ACC112 (cell line): Measurements from ENCODE around the gene ZFHX3.

ENCODE experiments used
- H2AFZ ChIP-seq: fragments of 200-600 bp; sonication (generic); one replicate; pipeline ENCODE4 v1.6.0; 2017; ENCODE audit warnings: antibody characterized with exemption, low read length; ENCODE audit not compliant: unreplicated experiment
- H3K27ac ChIP-seq: fragments of 200-600 bp; sonication (generic); 2 replicates; pipeline ENCODE4 v1.5.1; 2014; ENCODE audit warnings: low read depth, mild to moderate bottlenecking, antibody characterized with exemption, low read length, moderate library complexity
- H3K27me3 ChIP-seq: fragments of 200-600 bp; sonication (generic); 2 replicates; pipeline ENCODE4 v1.6.1; 2014; ENCODE audit warnings: mild to moderate bottlenecking, antibody characterized with exemption, low read length, moderate library complexity, mixed read lengths; ENCODE audit not compliant: insufficient read depth
- H3K36me3 ChIP-seq: fragments of 200-600 bp; sonication (generic); 2 replicates; pipeline ENCODE4 v1.6.1; 2016; ENCODE audit warnings: mild to moderate bottlenecking, antibody characterized with exemption, low read length, moderate library complexity, mixed read lengths; ENCODE audit not compliant: insufficient read depth
- H3K4me1 ChIP-seq: fragments of 200-600 bp; sonication (generic); one replicate; pipeline ENCODE4 v1.6.1; 2016; ENCODE audit warnings: low read length, mixed read lengths; ENCODE audit not compliant: insufficient read depth, unreplicated experiment, control insufficient read depth
- H3K4me3 ChIP-seq: fragments of 200-600 bp; sonication (generic); 2 replicates; pipeline ENCODE4 v1.5.1; 2014; ENCODE audit warnings: mild to moderate bottlenecking, low read depth, low read length
- H3K79me2 ChIP-seq: fragments of 200-600 bp; sonication (generic); one replicate; pipeline ENCODE4 v1.6.0; 2016; ENCODE audit warnings: low read length; ENCODE audit not compliant: control insufficient read depth, unreplicated experiment, insufficient read depth

ZFHX3 gene

DNA sequence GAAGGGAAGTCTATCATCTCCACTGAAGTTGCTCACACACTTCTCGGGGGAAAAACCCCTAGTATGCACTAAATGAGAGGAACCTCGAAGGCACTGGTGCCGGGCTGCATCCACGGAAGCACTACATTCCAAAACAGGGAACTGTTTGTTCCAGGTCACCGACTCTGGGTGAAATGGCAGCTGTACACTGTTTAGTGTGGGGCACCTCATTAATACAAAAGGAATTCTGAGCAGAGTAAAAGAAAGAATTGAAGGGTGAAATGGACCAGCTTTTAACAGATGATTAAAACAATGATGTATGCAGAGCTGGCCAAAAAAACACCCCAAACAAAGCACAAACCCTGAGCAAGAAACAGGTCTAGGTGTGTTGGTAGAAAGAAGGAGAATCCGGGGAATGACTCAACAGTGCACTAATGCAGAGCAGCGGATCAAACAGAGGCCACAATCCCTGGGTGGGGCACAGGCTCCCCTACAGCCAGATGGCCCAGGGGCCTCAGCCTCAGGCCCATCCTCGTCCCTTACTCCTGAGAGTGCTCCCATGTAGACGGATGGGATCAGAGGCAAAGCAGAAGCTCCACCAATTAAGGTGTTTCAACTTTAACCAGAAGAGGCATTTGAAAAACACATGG lies 161.5 kb downstream of the ZFHX3 start:
- H3K36me3 ChIP-seq, result peaks cover 17% of the 10 kb centered on the region
- H3K4me1 ChIP-seq, result peaks cover 13% of the 10 kb centered on the region
- H2AFZ ChIP-seq, result no peak overlapping the region
- H3K4me3 ChIP-seq, result no peak overlapping the region
- no peaks in the 10 kb centered on the region for H3K27me3 ChIP-seq
- no peak overlapping the region for H3K27ac ChIP-seq
- H3K79me2 ChIP-seq, result peaks cover 7% of the 10 kb centered on the region

DNA sequence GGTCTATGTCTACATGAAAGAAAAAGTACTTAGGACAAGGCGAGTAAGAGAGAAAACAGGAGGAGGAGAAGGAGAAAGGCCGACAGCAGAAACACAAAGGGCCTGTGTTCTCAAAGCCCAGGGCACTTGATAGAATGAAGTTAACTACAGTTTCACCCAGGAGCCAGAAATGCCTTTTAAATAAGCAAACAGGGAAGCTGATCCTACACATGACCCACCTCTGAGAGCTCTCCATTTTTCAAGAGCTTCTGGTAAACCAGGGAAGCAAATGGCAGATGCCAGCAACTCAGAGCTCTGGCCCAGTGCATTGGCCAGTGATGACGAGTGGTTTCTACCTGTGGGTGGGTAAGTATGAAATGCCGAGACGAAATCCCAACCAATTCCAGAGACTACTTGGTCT lies 163.4 kb downstream of the ZFHX3 start:
- Histone ChIP-seq H3K79me2 (peaks cover 3% of the 10 kb centered on the region), H2AFZ (no peak overlapping the region), H3K27me3 (no peaks in the 10 kb centered on the region), H3K27ac (peak overlapping the region; percentile 45), H3K4me3 (no peak overlapping the region), H3K36me3 (peaks cover 13% of the 10 kb centered on the region), H3K4me1 (peaks cover 13% of the 10 kb centered on the region)

DNA sequence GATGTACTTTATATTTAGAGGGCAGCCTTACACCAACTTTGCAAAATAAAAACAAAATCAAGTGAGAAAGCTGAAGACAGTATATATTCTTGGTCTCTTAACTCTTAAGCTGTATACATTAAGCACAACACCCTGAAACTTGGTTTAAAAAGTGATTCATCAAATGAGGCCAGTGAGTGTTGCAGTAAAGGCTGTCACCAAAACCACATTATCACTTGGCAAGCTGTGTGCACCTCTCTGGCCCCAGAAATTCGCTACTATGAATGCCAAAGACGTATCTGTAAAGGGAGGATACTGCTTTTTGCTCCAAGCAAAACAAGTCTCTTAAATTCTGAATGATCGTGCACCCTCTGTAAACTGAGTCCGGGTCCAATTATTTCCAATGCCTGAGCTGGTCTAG lies 163.9 kb downstream of the ZFHX3 start:
- Histone ChIP-seq H3K27me3 (no peaks in the 10 kb centered on the region), H3K27ac (peak overlapping the region; percentile 45), H3K4me3 (no peak overlapping the region), H3K79me2 (peaks cover 5% of the 10 kb centered on the region), H2AFZ (no peak overlapping the region), H3K4me1 (peaks cover 13% of the 10 kb centered on the region), H3K36me3 (peaks cover 13% of the 10 kb centered on the region)

DNA sequence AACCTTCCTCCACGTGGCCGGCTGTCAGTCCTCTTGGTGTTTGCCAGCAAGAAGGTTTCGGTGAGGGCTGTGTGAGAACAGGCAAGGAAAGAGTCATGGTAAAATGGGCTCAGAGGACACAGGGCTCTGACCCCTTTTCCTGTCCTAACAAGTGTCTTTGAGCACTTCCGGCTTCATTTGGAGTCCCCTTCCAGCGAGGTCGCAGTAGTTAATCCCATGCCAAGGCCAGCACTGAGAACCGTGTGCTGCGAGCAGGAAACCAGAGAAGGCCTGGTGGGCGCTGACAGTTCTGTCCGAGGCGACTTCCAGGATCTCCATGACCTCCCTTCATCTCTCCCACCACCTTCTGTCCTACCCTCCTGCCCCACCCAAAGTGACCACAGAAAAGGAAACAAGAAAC lies 168.1 kb downstream of the ZFHX3 start:
- H2AFZ ChIP-seq, result no peak overlapping the region
- H3K4me1 ChIP-seq, result peaks cover 54% of the 10 kb centered on the region
- H3K27me3 ChIP-seq, result no peaks in the 10 kb centered on the region
- H3K79me2 ChIP-seq, result peaks cover 15% of the 10 kb centered on the region
- H3K4me3 ChIP-seq, result no peak overlapping the region
- H3K27ac ChIP-seq, result no peak overlapping the region
- H3K36me3 ChIP-seq, result no peaks in the 10 kb centered on the region

DNA sequence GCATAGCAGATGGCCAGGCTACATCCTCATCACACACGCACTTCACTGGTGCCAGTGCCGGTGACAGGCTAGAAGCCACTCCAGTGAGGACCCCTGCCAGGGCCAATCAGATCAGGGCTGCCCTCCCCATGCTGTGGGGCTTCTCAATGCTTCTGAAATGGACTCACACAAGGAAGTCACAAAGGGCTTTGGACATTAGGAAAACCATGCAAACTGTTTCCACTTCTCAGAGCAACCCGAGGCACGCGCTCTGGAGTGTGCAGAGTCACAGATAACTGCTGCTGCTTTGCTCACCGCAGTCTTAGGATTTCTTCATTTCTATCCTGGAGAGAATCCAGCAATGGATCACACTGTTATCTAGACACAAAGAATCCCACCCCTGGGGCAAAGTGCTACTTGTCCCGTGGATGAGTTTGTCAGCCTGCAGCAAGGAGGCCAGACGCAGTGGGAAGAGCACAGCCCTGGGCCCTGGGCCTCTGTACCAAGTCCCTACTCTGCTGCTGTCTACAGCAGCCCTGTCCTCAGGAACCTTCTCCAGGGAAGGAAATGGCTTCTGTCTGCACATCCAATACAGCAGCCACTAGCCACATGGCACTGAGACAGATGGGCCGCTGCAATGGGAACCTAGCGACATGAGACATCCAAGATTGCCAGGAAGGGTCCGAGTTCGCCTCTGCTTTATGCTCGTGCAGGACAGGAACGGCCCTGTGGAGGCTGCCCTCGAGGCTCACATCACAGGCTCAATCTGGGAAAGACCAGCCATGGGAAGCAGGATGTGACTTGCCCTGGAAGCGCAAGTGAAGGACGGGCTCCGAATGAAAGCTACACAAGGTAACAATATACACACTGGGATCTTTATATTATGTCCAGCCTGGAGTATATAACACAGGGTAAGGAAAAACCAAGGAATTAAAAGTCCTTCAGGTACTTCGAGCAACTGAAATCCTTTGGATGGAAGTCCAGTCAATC lies 169.3 kb downstream of the ZFHX3 start:
- H3K4me3 ChIP-seq, result no peak overlapping the region
- H3K27ac ChIP-seq, result peak overlapping the region; percentile 99

DNA sequence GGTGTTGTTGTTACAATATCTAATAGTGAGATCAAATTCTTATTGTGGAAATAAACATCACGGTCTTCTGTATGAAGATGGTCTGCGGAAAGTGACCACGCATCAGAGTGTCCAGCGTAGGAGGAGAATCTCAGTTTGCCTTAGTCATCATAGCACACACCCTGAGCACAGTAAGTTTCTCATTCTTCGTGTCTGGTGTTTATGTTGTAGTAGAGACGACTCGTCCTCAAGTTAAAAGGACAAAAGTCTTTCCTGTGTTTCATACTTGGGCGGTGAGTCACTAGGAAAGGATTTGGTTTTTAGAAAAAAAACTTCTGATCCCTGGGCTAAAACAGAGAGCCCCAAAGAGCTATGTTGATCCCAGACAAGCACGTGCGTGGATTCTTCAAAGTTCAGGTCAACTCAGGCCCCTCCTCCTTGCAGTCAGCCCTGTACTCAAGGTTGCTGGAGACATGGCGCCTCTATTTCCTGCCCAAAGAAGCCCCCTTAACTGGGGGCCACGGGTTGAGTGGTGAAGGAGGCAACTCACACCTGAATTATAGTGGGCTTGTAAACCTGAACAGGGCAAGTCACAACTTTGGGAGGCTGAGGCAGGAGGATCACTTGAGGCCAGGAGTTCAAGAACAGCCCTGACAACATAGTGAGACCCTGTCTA lies 170.4 kb downstream of the ZFHX3 start:
- H2AFZ ChIP-seq, result no peak overlapping the region
- H3K27ac ChIP-seq, result peak overlapping the region; percentile 99
- H3K27me3 ChIP-seq, result no peaks in the 10 kb centered on the region
- H3K4me1 ChIP-seq, result peaks cover 42% of the 10 kb centered on the region
- peaks cover 16% of the 10 kb centered on the region for H3K79me2 ChIP-seq
- peak overlapping the region; percentile 46; the same call in 1 of the 2 replicates for H3K4me3 ChIP-seq
- H3K36me3 ChIP-seq, result no peaks in the 10 kb centered on the region

More for the DNA sequence above, 169.3 kb downstream of the ZFHX3 start:
- no peak overlapping the region for H2AFZ ChIP-seq
- peaks cover 44% of the 10 kb centered on the region for H3K4me1 ChIP-seq
- no peaks in the 10 kb centered on the region for H3K36me3 ChIP-seq
- peaks cover 19% of the 10 kb centered on the region for H3K79me2 ChIP-seq
- no peaks in the 10 kb centered on the region for H3K27me3 ChIP-seq

DNA sequence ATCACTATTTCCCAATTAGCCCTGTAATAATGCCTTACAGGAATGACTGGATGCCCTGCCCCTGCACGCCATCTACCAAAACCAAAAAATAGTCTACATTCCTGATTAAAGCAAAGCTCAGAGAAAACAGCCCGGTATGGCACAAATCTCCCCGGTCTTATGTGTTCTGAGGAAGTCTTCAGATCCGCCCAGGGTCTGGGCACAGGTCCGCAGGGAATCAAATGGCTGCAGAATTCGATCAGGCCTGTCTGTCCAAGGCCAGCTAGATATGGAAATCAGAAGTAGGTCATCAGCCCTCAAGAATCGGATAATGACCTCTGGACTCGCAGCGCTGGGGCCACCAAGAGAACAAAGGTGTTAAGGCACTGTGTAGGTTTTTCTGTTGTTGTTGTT lies 171.0 kb downstream of the ZFHX3 start:
- H3K4me1 ChIP-seq, result peaks cover 42% of the 10 kb centered on the region
- peak overlapping the region; percentile 46; the same call in 1 of the 2 replicates for H3K4me3 ChIP-seq
- peaks cover 15% of the 10 kb centered on the region for H3K79me2 ChIP-seq
- H3K36me3 ChIP-seq, result no peaks in the 10 kb centered on the region
- peak overlapping the region; percentile 99 for H3K27ac ChIP-seq
- no peaks in the 10 kb centered on the region for H3K27me3 ChIP-seq
- no peak overlapping the region for H2AFZ ChIP-seq

DNA sequence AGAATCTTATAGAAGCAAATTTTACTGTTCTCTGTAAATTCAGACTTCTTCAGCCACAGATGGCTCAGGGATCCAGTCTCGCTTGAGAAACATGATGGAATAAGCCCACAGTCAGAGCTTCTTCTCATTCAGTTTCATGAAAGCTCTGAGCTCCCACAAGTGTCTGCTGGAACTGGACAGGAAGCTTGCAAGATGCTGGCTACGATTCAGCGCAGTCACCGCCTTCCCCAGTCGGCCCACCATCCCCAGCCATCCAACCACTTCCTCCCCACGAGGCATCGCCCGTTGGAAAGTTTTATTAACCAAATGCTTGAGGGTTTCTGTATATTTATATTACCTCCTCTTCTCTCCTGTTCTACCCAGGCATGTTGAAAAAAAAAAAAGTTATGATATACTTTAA lies 171.7 kb downstream of the ZFHX3 start:
- Histone ChIP-seq H3K79me2 (peaks cover 15% of the 10 kb centered on the region), H3K27me3 (no peaks in the 10 kb centered on the region), H3K27ac (peak overlapping the region; percentile 99), H3K36me3 (no peaks in the 10 kb centered on the region), H2AFZ (no peak overlapping the region), H3K4me3 (0 out of 2 replicates have a peak overlapping the region, but pooled peaks have one; percentile 14), H3K4me1 (peaks cover 42% of the 10 kb centered on the region)

DNA sequence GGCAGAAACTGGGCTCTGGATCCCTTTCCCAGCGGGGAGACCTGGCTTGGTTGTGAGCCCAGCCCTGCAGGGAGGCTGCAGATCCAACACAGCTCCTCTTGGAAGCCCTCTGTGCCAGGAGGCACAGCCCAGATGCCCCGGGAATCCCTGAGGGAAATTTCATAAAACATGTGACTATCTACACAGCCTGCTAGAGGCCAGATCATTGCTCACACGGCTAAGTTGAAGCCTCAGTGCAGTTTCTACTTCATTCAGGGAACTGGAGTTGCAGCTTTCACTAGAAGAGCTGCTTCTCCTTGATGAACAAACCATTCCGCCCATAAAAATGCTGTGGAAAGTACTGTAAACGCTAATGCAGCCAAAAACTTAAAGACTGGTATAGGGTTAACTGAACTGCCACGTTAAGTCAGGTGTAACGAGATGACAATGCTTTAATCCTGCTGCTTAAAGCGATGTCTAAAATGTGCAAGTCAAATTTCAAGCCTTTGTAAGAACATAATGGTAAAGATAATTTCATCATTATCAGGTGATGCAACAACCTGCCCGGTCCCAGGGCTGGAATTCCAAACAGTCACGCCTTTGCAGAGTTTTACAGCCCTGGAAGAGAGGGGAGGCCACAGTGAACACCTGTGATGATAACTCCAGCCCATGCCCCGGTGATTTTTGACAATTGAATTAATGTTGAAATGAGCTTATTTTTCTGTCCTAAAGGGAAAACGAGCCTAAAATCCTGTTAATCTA lies 172.5 kb downstream of the ZFHX3 start:
- Histone ChIP-seq H3K27me3 (no peaks in the 10 kb centered on the region), H3K4me1 (peaks cover 42% of the 10 kb centered on the region), H3K4me3 (0 out of 2 replicates have a peak overlapping the region, but pooled peaks have one; percentile 14), H2AFZ (no peak overlapping the region), H3K36me3 (no peaks in the 10 kb centered on the region), H3K27ac (peak overlapping the region; percentile 99), H3K79me2 (peaks cover 15% of the 10 kb centered on the region)

DNA sequence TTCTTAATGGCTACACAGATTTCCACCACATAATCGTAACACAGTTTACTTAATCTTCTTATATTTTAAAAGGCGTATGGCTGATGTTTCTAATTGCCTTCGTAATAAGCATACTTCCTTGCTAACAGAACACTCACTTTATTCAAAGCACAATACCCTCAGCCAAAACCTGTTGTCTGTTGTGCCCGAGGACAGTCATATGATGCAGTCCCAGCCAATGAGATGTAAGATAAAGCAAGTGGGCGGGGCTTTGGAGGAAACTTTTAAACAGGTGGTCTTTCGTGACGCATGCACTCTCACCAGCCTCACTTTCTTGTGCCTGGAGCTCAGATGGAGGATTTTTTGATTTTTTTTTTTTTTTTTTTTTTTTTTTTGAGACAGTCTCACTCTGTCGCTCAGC lies 174.1 kb downstream of the ZFHX3 start:
- H2AFZ ChIP-seq, result no peak overlapping the region
- no peaks in the 10 kb centered on the region for H3K36me3 ChIP-seq
- no peak overlapping the region for H3K27ac ChIP-seq
- peaks cover 12% of the 10 kb centered on the region for H3K79me2 ChIP-seq
- peaks cover 41% of the 10 kb centered on the region for H3K4me1 ChIP-seq
- no peaks in the 10 kb centered on the region for H3K27me3 ChIP-seq
- no peak overlapping the region for H3K4me3 ChIP-seq
